HG03060 (cell line): ENCODE data around the gene OR52L1.

ENCODE experiments used
- ATAC-seq: cut with Tn5 transposase; IDR thresholded peaks from one replicate; pipeline ENCODE4 v1.9.1; 2021; ENCODE audit warnings: low read depth, moderate number of reproducible peaks; ENCODE audit not compliant: unreplicated experiment

The OR52L1 gene

GRCh38 chr11:5941951-5942350 is 44.8 kb downstream of the OR52L1 start, which contains the start of gene OR56A3:
OR56A3 (plus strand) TSS chr11:5942251; CDS start chr11:5947347, 5,096 bp downstream.
- ATAC-seq: no peak

GRCh38 chr11:5940748-5941147 is 46.0 kb downstream of the OR52L1 start:
- ATAC-seq: no peak

- ATAC-seq: no peak
Measured at GRCh38 chr11:5938603-5938965, 48.2 kb downstream of the OR52L1 start.

GRCh38 chr11:5937868-5938602 is 48.8 kb downstream of the OR52L1 start:
- no peak for ATAC-seq
